ENCODE measurements around the gene MFAP3L. TPM values are rescaled to one million over a fixed set of nuclear protein-coding genes. Genes with fewer than 3 reads are reported as not detected.

Gene MFAP3L
- polyA plus RNA-seq, 1 donor from 2014 or later, result 4.0 TPM

DNA sequence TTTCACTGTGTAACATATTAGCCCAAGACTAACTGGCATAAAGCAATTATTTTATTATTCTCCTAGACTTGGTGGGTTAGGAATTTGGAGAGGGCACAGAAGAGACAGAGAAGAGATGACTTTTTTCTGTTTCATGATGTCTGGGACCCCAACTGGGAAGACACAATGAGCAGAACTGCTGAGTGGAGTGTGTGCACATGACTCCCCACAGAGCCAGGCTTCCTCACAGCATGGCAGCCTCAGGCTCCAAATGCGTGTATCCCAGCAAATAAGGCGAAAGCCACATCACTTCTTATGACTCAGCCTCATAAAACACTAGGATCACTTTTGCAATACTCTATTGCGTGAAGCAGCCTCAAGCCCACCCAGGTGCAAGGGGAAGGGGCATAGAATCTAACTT lies 68.4 kb downstream of the MFAP3L start:
- Histone ChIP-seq H3K9me3 (ENCODE audit: low read length) (no peaks in the 10 kb centered on the region), H4K20me1 (ENCODE audit: insufficient read depth) (no peaks in the 10 kb centered on the region), H3K36me3 (ENCODE audit: insufficient read depth, low read length) (no peaks in the 10 kb centered on the region), H3K27me3 (ENCODE audit: insufficient read depth, low read depth, low read length) (no peaks in the 10 kb centered on the region), H3K9me2 (ENCODE audit: insufficient read depth, low read length) (no peaks in the 10 kb centered on the region), H3F3A (ENCODE audit: insufficient read depth, low read length, poor library complexity, severe bottlenecking) (no peaks in the 10 kb centered on the region), H3K27ac (ENCODE audit: low read length) (no peak overlapping the region), H3K9ac (ENCODE audit: low read length) (no peak overlapping the region), H3K79me2 (replicated peaks; ENCODE audit: insufficient read depth, low read length) (no peaks in the 10 kb centered on the region), H3K4me3 (ENCODE audit: low read length) (no peak overlapping the region), H3K4me2 (ENCODE audit: low read length) (no peak overlapping the region), H2AFZ (ENCODE audit: low read depth, low read length) (no peak overlapping the region)
- TF ChIP-seq EZH2 (IDR thresholded peaks at IDR 0.05; ENCODE audit: borderline replicate concordance, insufficient read depth, low read length, poor library complexity, severe bottlenecking), result no peak
- no peak for TF ChIP-seq TAF1 (IDR thresholded peaks at IDR 0.05; ENCODE audit: low read depth)
- TF ChIP-seq EP300 (conservative IDR thresholded peaks at IDR 0.05; ENCODE audit: poor library complexity, severe bottlenecking), result no peak
- TF ChIP-seq MXI1 (conservative IDR thresholded peaks at IDR 0.05; ENCODE audit: poor library complexity, severe bottlenecking), result no peak
- TF ChIP-seq, protein P1, sequence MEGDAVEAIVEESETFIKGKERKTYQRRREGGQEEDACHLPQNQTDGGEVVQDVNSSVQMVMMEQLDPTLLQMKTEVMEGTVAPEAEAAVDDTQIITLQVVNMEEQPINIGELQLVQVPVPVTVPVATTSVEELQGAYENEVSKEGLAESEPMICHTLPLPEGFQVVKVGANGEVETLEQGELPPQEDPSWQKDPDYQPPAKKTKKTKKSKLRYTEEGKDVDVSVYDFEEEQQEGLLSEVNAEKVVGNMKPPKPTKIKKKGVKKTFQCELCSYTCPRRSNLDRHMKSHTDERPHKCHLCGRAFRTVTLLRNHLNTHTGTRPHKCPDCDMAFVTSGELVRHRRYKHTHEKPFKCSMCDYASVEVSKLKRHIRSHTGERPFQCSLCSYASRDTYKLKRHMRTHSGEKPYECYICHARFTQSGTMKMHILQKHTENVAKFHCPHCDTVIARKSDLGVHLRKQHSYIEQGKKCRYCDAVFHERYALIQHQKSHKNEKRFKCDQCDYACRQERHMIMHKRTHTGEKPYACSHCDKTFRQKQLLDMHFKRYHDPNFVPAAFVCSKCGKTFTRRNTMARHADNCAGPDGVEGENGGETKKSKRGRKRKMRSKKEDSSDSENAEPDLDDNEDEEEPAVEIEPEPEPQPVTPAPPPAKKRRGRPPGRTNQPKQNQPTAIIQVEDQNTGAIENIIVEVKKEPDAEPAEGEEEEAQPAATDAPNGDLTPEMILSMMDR (IDR thresholded peaks at IDR 0.05; ENCODE audit: poor library complexity, severe bottlenecking), result no peak
- TF ChIP-seq SMC3 (conservative IDR thresholded peaks at IDR 0.05; ENCODE audit: poor library complexity), result no peak
- TF ChIP-seq, protein P2, sequence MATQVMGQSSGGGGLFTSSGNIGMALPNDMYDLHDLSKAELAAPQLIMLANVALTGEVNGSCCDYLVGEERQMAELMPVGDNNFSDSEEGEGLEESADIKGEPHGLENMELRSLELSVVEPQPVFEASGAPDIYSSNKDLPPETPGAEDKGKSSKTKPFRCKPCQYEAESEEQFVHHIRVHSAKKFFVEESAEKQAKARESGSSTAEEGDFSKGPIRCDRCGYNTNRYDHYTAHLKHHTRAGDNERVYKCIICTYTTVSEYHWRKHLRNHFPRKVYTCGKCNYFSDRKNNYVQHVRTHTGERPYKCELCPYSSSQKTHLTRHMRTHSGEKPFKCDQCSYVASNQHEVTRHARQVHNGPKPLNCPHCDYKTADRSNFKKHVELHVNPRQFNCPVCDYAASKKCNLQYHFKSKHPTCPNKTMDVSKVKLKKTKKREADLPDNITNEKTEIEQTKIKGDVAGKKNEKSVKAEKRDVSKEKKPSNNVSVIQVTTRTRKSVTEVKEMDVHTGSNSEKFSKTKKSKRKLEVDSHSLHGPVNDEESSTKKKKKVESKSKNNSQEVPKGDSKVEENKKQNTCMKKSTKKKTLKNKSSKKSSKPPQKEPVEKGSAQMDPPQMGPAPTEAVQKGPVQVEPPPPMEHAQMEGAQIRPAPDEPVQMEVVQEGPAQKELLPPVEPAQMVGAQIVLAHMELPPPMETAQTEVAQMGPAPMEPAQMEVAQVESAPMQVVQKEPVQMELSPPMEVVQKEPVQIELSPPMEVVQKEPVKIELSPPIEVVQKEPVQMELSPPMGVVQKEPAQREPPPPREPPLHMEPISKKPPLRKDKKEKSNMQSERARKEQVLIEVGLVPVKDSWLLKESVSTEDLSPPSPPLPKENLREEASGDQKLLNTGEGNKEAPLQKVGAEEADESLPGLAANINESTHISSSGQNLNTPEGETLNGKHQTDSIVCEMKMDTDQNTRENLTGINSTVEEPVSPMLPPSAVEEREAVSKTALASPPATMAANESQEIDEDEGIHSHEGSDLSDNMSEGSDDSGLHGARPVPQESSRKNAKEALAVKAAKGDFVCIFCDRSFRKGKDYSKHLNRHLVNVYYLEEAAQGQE (IDR thresholded peaks at IDR 0.05; ENCODE audit: borderline replicate concordance), result no peak
- no peak for TF ChIP-seq POLR2AphosphoS5 (IDR thresholded peaks at IDR 0.05)
- no peak for TF ChIP-seq RAD21 (conservative IDR thresholded peaks at IDR 0.05)

DNA sequence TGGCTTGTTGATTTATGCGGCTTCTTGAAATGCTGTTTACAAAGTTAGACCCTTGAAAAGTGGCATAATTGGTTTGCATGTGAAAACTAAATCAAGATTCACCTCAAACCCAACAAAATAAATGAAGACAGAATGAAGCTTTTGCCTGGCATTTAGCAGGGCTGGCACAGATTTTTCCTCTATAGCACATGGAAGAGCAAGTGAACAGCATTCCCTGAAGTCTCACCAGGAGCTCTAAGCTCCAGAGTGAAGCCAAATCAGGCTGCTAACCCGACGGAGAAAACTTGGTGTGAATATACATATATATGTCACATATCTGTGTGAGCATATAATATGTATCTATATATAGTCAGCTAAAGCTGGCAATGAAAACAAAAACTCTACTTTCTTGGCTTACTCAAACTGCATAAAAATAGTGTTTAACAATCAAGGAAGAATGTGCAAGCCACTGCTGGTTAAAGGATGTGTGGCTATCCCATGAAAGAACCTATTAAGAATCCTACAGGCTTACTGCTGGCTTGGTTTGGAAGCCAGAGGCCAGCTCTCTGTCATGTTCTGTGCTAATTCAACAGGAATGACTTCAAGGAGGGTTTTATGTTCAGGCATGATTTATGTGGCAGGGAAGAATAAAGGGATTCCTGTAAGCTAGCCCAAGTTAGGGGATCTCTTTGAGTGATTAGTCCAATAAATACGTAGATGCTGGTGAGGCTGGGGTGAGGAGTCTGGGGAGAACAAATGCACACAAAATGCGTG lies 69.9 kb downstream of the MFAP3L start:
- Histone ChIP-seq H3K27me3 (ENCODE audit: insufficient read depth, low read depth, low read length) (no peaks in the 10 kb centered on the region), H2AFZ (ENCODE audit: low read depth, low read length) (no peak overlapping the region), H3K27ac (ENCODE audit: low read length) (no peak overlapping the region)

More for the DNA sequence above, 69.9 kb downstream of the MFAP3L start:
- Histone ChIP-seq H3K9ac (ENCODE audit: low read length) (no peak overlapping the region), H4K20me1 (ENCODE audit: insufficient read depth) (no peaks in the 10 kb centered on the region), H3K79me2 (replicated peaks; ENCODE audit: insufficient read depth, low read length) (no peaks in the 10 kb centered on the region), H3K4me3 (ENCODE audit: low read length) (no peak overlapping the region), H3F3A (ENCODE audit: insufficient read depth, low read length, poor library complexity, severe bottlenecking) (no peaks in the 10 kb centered on the region), H3K4me2 (ENCODE audit: low read length) (no peak overlapping the region), H3K36me3 (ENCODE audit: insufficient read depth, low read length) (no peaks in the 10 kb centered on the region), H3K9me2 (ENCODE audit: insufficient read depth, low read length) (no peaks in the 10 kb centered on the region), H3K9me3 (ENCODE audit: low read length) (no peaks in the 10 kb centered on the region)
- TF ChIP-seq POLR2AphosphoS5 (IDR thresholded peaks at IDR 0.05) (no peak), TAF1 (IDR thresholded peaks at IDR 0.05; ENCODE audit: low read depth) (no peak), RAD21 (conservative IDR thresholded peaks at IDR 0.05) (no peak), MXI1 (conservative IDR thresholded peaks at IDR 0.05; ENCODE audit: poor library complexity, severe bottlenecking) (no peak), SMC3 (conservative IDR thresholded peaks at IDR 0.05; ENCODE audit: poor library complexity) (no peak)
- TF ChIP-seq, protein P2 (IDR thresholded peaks at IDR 0.05; ENCODE audit: borderline replicate concordance), result no peak
- TF ChIP-seq, protein P1 (IDR thresholded peaks at IDR 0.05; ENCODE audit: poor library complexity, severe bottlenecking), result no peak

All from neural cell (in vitro differentiated cells).